Forelimb muscle (tissue), 1 donor: ENCODE results near the gene TRMU. TPM values are rescaled to one million over a fixed set of nuclear protein-coding genes. Genes with fewer than 3 reads are reported as not detected.

Experiments used
- polyA plus RNA-seq: library from polyadenylated mRNA; unstranded; fragments of 120-200 nt; gene quantifications from one replicate; pipeline ENCODE4 v1.2.1, GENCODE V29; 2013; ENCODE audit not compliant: insufficient read length

Gene TRMU
- polyA plus RNA-seq, 1 donor = 28.9 TPM

Other genes with a start within 250 kb of the TRMU start
- 22.8 TPM for gene PPARA, start 185.2 kb upstream of the TRMU start, polyA plus RNA-seq
- 10.3 TPM for gene CDPF1, start 85.4 kb upstream of the TRMU start, polyA plus RNA-seq
- gene PKDREJ, start 72.4 kb upstream of the TRMU start, polyA plus RNA-seq = 0.67 TPM
- 18.2 TPM for gene TTC38, start 67.7 kb upstream of the TRMU start, polyA plus RNA-seq
- gene GTSE1, start 38.8 kb upstream of the TRMU start, polyA plus RNA-seq = 8.2 TPM
- gene CELSR1, start 201.9 kb downstream of the TRMU start, polyA plus RNA-seq = 2.4 TPM